Daoy (cell line): ENCODE data around the gene KLHL1. TPM values are rescaled to one million over a fixed set of nuclear protein-coding genes. Genes with fewer than 3 reads are reported as not detected.

ENCODE experiments used
- DNase-seq: peaks from one replicate; pipeline ENCODE4 v3.0.0-alpha.2; 2015; ENCODE audit warnings: low read depth
- total RNA-seq: library from RNA; depleted of rRNA; stranded (reverse); fragments of >200 nt; shearing (Covaris generic); gene quantifications from 2 replicates; pipeline ENCODE4 v1.2.3, GENCODE V29; 2014

KLHL1 gene
- total RNA-seq, 1 experiment from 2014 or later = not detected

GRCh38 chr13:70014337-70014736 is 93.9 kb downstream of the KLHL1 start:
- DNase-seq = no peak

GRCh38 chr13:69999875-70000274 is 108.4 kb downstream of the KLHL1 start:
- DNase-seq = no peak

- no peak for DNase-seq
These were observed 111.2 kb downstream of the KLHL1 start for GRCh38 chr13:69997061-69997460.

- no peak for DNase-seq
These were observed 127.5 kb downstream of the KLHL1 start for GRCh38 chr13:69980799-69981198.

GRCh38 chr13:69975496-69975895 is 132.8 kb downstream of the KLHL1 start:
- DNase-seq = no peak

GRCh38 chr13:69970520-69970919 is 137.7 kb downstream of the KLHL1 start:
- DNase-seq = peak; percentile 0

- no peak for DNase-seq
These were observed 149.2 kb downstream of the KLHL1 start for GRCh38 chr13:69959046-69959445.

- no peak for DNase-seq
These were observed 151.4 kb downstream of the KLHL1 start for GRCh38 chr13:69956839-69957238.

- DNase-seq = no peak
These were observed 151.9 kb downstream of the KLHL1 start for GRCh38 chr13:69956349-69956748.

GRCh38 chr13:69955271-69955670 is 153.0 kb downstream of the KLHL1 start:
- no peak for DNase-seq

- no peak for DNase-seq
These were observed 156.8 kb downstream of the KLHL1 start for GRCh38 chr13:69951412-69951811.

GRCh38 chr13:69950160-69950559 is 158.1 kb downstream of the KLHL1 start:
- DNase-seq = no peak

GRCh38 chr13:69948016-69948415 is 160.2 kb downstream of the KLHL1 start:
- DNase-seq = no peak

GRCh38 chr13:69947582-69947981 is 160.7 kb downstream of the KLHL1 start:
- no peak for DNase-seq

GRCh38 chr13:69946511-69946910 is 161.7 kb downstream of the KLHL1 start:
- no peak for DNase-seq

GRCh38 chr13:69935043-69935442 is 173.2 kb downstream of the KLHL1 start:
- no peak for DNase-seq

GRCh38 chr13:69928262-69928661 is 180.0 kb downstream of the KLHL1 start:
- no peak for DNase-seq

GRCh38 chr13:69921156-69921555 is 187.1 kb downstream of the KLHL1 start:
- no peak for DNase-seq

GRCh38 chr13:69912630-69913029 is 195.6 kb downstream of the KLHL1 start:
- no peak for DNase-seq

GRCh38 chr13:69910800-69911199 is 197.5 kb downstream of the KLHL1 start:
- no peak for DNase-seq

GRCh38 chr13:69904784-69905183 is 203.5 kb downstream of the KLHL1 start:
- DNase-seq = no peak

- DNase-seq = peak; percentile 3
These were observed 205.2 kb downstream of the KLHL1 start for GRCh38 chr13:69903081-69903480.

- no peak for DNase-seq
These were observed 225.8 kb downstream of the KLHL1 start for GRCh38 chr13:69882451-69882850.

GRCh38 chr13:69879936-69880335 is 228.3 kb downstream of the KLHL1 start:
- DNase-seq = no peak
